ENCODE data around the gene RER1.

GRCh38 chr1:2400950-2401649 is 9.5 kb downstream of the RER1 start:
- TF ChIP-seq, protein P1, sequence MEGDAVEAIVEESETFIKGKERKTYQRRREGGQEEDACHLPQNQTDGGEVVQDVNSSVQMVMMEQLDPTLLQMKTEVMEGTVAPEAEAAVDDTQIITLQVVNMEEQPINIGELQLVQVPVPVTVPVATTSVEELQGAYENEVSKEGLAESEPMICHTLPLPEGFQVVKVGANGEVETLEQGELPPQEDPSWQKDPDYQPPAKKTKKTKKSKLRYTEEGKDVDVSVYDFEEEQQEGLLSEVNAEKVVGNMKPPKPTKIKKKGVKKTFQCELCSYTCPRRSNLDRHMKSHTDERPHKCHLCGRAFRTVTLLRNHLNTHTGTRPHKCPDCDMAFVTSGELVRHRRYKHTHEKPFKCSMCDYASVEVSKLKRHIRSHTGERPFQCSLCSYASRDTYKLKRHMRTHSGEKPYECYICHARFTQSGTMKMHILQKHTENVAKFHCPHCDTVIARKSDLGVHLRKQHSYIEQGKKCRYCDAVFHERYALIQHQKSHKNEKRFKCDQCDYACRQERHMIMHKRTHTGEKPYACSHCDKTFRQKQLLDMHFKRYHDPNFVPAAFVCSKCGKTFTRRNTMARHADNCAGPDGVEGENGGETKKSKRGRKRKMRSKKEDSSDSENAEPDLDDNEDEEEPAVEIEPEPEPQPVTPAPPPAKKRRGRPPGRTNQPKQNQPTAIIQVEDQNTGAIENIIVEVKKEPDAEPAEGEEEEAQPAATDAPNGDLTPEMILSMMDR (IDR thresholded peaks at IDR 0.05; ENCODE audit: borderline replicate concordance, extremely low read depth, low read length, poor library complexity, severe bottlenecking): no peak
- no peak for TF ChIP-seq EZH2 (IDR thresholded peaks at IDR 0.05; ENCODE audit: borderline replicate concordance, low read depth, low read length, severe bottlenecking)
